ENCODE results near the gene MYCL. TPM values are rescaled to one million over a fixed set of nuclear protein-coding genes. Genes with fewer than 3 reads are reported as not detected.

The MYCL gene
- total RNA-seq, 1 donor from 2014 or later, result 17.2 TPM

DNA sequence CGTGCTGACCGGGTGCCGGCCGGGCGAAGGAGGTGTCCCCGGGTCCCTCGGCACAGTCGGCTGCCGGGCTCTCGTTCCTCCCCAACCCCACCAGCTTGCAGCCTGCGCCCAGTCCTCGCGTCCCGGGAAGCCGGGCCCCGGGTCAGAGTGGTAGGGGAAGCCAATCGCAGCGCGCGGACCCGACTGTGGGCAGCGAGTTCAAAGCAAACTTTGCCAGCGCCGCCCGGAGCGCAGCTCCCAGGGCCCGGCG, 328 bp downstream of the MYCL start:
- TF ChIP-seq, protein P1, sequence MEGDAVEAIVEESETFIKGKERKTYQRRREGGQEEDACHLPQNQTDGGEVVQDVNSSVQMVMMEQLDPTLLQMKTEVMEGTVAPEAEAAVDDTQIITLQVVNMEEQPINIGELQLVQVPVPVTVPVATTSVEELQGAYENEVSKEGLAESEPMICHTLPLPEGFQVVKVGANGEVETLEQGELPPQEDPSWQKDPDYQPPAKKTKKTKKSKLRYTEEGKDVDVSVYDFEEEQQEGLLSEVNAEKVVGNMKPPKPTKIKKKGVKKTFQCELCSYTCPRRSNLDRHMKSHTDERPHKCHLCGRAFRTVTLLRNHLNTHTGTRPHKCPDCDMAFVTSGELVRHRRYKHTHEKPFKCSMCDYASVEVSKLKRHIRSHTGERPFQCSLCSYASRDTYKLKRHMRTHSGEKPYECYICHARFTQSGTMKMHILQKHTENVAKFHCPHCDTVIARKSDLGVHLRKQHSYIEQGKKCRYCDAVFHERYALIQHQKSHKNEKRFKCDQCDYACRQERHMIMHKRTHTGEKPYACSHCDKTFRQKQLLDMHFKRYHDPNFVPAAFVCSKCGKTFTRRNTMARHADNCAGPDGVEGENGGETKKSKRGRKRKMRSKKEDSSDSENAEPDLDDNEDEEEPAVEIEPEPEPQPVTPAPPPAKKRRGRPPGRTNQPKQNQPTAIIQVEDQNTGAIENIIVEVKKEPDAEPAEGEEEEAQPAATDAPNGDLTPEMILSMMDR (IDR thresholded peaks at IDR 0.05), result no peak
- no peak for TF ChIP-seq POLR2AphosphoS5 (IDR thresholded peaks at IDR 0.05; ENCODE audit: insufficient read depth in 1 of 2, low read depth in 1 of 2)
- TF ChIP-seq POLR2A (IDR thresholded peaks at IDR 0.05), result no peak
- no peak for DNase-seq (ENCODE audit: extremely low spot score in 2 of 2)
- Histone ChIP-seq H3K27me3 (no peaks in the 10 kb centered on the region), H3K36me3 (no peaks in the 10 kb centered on the region), H3K4me1 (peaks cover 32% of the 10 kb centered on the region), H3K4me3 (peak overlapping the region; percentile 51 to 57), H3K9me3 (no peaks in the 10 kb centered on the region), H3K27ac (peak overlapping the region; percentile 45)
- intact Hi-C loops (cut with DNase I), result no loop called here

DNA sequence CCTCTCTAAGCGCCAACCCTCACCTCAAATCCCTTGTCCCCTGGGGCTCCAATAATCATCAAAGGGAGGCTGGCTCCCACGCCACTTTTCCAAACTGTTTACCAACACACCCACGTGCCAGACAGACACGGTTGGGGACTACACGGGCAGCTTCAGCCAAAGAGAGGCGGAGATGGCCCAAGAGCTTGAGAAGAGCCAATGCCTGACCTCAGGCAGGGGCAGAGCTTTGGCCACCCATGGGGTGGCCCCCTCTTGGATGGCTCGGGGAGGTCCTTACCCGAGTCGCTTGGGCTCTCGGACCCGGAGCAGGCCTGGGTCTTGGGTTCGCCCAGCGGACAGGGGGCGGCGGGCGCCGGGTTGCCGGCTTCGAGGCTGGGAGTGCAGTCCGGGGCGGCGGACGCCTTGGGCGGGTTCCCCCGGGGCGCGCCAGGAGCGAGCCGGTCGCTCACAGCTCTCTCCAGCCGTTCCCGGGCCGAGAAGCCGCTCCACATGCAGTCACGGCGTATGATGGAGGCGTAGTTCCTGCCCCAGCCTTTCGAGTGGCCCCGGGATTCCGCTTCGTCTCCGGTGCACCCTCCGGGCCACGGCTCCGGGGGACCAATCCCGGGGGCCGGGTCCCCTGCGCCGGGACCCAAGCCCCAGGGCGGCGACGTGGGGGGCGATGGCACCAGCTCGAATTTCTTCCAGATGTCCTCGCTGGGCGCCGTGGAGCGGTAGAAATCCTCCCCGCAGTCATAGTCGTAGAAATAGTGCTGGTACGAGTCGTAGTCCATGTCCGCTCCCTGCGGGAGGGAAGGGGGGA, 854 bp downstream of the MYCL start:
- peak overlapping the region; percentile 45 for H3K27ac ChIP-seq
- intact Hi-C loops (cut with DNase I), result no loop called here
- no peaks in the 10 kb centered on the region for H3K27me3 ChIP-seq
- no peaks in the 10 kb centered on the region for H3K9me3 ChIP-seq
- H3K4me3 ChIP-seq, result peak overlapping the region; percentile 51 to 57
- H3K36me3 ChIP-seq, result no peaks in the 10 kb centered on the region
- TF ChIP-seq, protein P1 (IDR thresholded peaks at IDR 0.05), result no peak
- TF ChIP-seq POLR2A (IDR thresholded peaks at IDR 0.05), result no peak
- no peak for TF ChIP-seq POLR2AphosphoS5 (IDR thresholded peaks at IDR 0.05; ENCODE audit: insufficient read depth in 1 of 2, low read depth in 1 of 2)
- H3K4me1 ChIP-seq, result peaks cover 32% of the 10 kb centered on the region
- no peak for DNase-seq (ENCODE audit: extremely low spot score in 2 of 2)

DNA sequence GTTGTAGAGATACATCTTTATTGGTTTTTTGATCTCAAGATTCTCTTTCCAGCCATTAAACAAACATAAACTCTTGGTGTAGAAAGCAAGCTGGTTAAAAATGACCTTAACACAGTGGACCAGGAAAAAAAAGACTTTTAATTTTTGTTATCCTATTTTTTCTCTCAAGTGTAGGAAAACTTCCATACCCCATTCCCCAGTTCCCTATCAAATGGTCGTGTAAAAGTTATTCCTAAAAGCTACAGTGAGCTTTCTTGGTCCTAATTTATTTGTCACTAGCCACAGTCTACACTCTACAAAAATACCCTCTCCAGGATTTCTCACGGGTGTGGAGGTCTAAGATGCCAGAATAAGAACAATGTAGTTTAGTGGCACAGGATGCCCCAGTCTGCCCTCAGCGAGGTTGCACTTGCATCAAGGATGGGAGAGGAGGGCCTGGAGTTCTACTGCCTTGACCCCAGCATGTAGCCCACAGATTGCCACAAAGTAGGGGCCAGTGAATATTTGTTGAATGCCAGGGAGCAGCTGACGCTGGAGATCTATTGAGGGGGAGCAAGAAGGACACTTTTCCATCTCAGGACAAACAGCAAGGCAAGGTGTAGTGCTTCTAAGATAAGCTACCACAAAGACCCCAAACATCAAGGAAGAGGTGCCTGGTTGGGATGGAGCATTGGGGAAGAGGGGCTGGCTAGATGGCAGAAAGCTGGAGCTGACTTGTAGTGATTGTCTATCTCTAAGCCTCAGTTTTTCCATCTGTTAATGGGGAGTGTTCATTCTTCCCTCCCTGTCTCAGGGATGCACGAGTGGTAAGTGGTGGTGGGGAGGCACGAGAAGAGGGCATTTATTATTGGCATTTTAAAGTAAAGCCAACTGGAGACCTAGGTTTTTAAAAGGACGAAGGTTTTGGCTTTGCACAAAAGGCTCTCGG, 1.8 kb downstream of the MYCL start:
- H3K4me1 ChIP-seq, result peaks cover 32% of the 10 kb centered on the region
- peak overlapping the region in 1 of 2 donors; percentile 51 for H3K4me3 ChIP-seq
- H3K27me3 ChIP-seq, result no peaks in the 10 kb centered on the region
- no peak for DNase-seq (ENCODE audit: extremely low spot score in 2 of 2)
- intact Hi-C loops (cut with DNase I), result no loop called here
- H3K9me3 ChIP-seq, result no peaks in the 10 kb centered on the region
- H3K27ac ChIP-seq, result no peak overlapping the region
- no peak for TF ChIP-seq POLR2A (IDR thresholded peaks at IDR 0.05)
- no peak for TF ChIP-seq POLR2AphosphoS5 (IDR thresholded peaks at IDR 0.05; ENCODE audit: insufficient read depth in 1 of 2, low read depth in 1 of 2)
- TF ChIP-seq, protein P1 (IDR thresholded peaks at IDR 0.05), result no peak
- no peaks in the 10 kb centered on the region for H3K36me3 ChIP-seq

DNA sequence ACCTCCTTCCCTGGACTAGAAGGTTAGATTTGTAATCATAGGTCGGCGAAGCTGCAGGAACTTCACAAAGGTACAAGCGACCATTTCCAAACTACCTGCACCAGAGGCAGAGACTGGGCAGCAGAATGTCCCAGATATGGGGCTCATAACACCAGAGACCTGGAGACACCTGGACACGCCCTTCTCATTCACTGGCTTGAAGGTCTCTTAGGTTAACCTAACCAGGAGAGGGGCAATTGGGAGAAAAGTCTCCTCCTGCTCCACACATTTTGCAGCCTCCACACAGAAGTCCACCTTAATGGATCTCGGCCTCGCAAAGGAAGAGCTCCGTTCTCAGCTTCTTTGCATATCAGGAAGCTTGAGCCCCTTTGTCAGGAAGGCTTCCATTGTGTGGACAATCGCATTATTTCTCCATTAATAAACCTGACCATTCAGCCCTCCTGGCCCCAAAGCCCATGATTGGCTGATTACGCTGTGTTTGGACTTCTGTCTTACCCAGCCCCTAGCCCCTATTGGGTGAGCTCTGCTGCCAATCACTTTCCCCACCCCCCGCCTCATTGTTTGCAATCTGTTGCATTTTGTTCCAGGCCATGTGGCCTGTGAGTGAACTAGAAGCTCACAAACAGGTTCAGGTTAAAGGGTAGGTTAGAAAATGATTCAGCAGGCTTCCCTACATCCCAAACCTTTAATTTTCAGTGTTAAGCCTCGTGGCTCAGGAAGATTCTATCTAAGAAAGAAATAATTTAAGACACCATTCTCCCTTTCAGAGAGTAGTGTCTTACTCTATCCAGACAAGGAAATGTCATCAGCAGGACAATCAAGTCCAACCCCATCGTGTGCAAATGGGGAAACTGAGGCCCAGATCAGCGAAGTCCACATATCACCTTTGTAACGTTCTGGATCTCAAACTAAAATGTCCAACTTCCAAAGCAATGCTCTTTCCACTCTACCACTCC, 2.8 kb downstream of the MYCL start:
- H3K27me3 ChIP-seq, result no peaks in the 10 kb centered on the region
- no peak for TF ChIP-seq POLR2AphosphoS5 (IDR thresholded peaks at IDR 0.05; ENCODE audit: insufficient read depth in 1 of 2, low read depth in 1 of 2)
- no peak for TF ChIP-seq POLR2A (IDR thresholded peaks at IDR 0.05)
- H3K9me3 ChIP-seq, result no peaks in the 10 kb centered on the region
- intact Hi-C loops (cut with DNase I), result no loop called here
- no peak overlapping the region for H3K27ac ChIP-seq
- DNase-seq (ENCODE audit: extremely low spot score in 2 of 2), result no peak
- no peak overlapping the region for H3K4me3 ChIP-seq
- peaks cover 37% of the 10 kb centered on the region for H3K4me1 ChIP-seq
- H3K36me3 ChIP-seq, result no peaks in the 10 kb centered on the region

DNA sequence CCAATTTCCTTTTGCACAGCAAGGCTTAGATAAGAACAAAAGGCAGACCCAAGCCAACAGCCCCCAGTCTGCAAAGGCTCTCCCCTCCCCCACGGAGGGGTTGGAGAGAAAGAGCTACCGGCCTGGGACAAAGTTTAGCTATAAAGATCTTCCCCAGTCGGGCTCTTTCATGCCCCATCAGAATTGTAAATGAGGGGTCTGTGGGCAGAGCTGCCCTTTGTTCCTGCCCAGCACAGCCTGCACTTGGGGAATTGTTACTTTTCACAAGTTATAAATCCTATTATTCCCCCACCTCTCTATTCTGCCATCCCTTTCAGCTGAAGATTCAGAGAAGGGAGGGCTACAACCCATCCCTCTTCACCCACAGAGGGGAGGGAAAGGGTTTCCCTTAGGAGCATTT, 3.5 kb downstream of the MYCL start:
- no peaks in the 10 kb centered on the region for H3K36me3 ChIP-seq
- H3K4me3 ChIP-seq, result no peak overlapping the region
- no peak for DNase-seq (ENCODE audit: extremely low spot score in 2 of 2)
- intact Hi-C loops (cut with DNase I), result no loop called here
- no peak overlapping the region for H3K27ac ChIP-seq
- TF ChIP-seq, protein P1 (IDR thresholded peaks at IDR 0.05), result no peak
- TF ChIP-seq POLR2AphosphoS5 (IDR thresholded peaks at IDR 0.05; ENCODE audit: insufficient read depth in 1 of 2, low read depth in 1 of 2) (no peak), POLR2A (IDR thresholded peaks at IDR 0.05) (no peak)
- peaks cover 44% of the 10 kb centered on the region for H3K4me1 ChIP-seq
- no peaks in the 10 kb centered on the region for H3K27me3 ChIP-seq
- no peaks in the 10 kb centered on the region for H3K9me3 ChIP-seq
